SK-N-SH (cell line): ENCODE results near the gene SPOCK1. TPM values are rescaled to one million over a fixed set of nuclear protein-coding genes. Genes with fewer than 3 reads are reported as not detected.

Experiments used
- CTCF ChIA-PET: fragments of 300-600, 350-600 bp; formaldehyde crosslinking; extraction: SDS; loops from one replicate; lab custom pipeline; 2021; lab: Yijun Ruan, JAX
- POLR2A ChIA-PET: fragments of 350-600 bp; sonication (Branson Sonifier 250); formaldehyde crosslinking; extraction: SDS; loops from one replicate; lab custom pipeline; 2020; ENCODE audit warnings: antibody characterized with exemption, inconsistent platforms; lab: Yijun Ruan, JAX
- DNase-seq: peaks from one replicate; pipeline ENCODE4 v3.0.0; 2012
- H2AFZ ChIP-seq: fragments of 200-600 bp; sonication (generic); 2 replicates; pipeline ENCODE4 v1.8.1; 2016; ENCODE audit warnings: antibody characterized with exemption, mild to moderate bottlenecking, low read depth
- H3F3A ChIP-seq: fragments of 200-600 bp; sonication (generic); replicated peaks from 2 replicates; pipeline ENCODE3; 2016; ENCODE audit warnings: antibody characterized with exemption, mild to moderate bottlenecking; ENCODE audit not compliant: insufficient read depth
- H3K27ac ChIP-seq, 2 experiments: fragments of 200-500 bp in 1 of 2; fragments of 200-600 bp in 1 of 2; sonication (Bioruptor generic) in 1 of 2; sonication (generic), shearing (Covaris generic) in 1 of 2; 2 replicates each; pipeline versions ENCODE4 v1.5.1 to v1.6.1; 2014 to 2016; ENCODE audit warnings: low read depth in 2 of 2, inconsistent platforms in 1 of 2, low read length in 1 of 2, mild to moderate bottlenecking in 1 of 2, mixed read lengths in 1 of 2
- H3K27me3 ChIP-seq: fragments of 200-600 bp; sonication (generic), shearing (Covaris generic); 2 replicates; pipeline ENCODE4 v1.6.1; 2016; ENCODE audit warnings: mixed run types; ENCODE audit not compliant: insufficient read depth
- H3K36me3 ChIP-seq, 2 experiments: fragments of 200-500 bp in 1 of 2; fragments of 200-600 bp in 1 of 2; sonication (Bioruptor generic) in 1 of 2; sonication (generic) in 1 of 2; replicated peaks in 1 of 2; 2 replicates each; pipeline versions ENCODE3 to v1.5.1; 2014 to 2016; ENCODE audit warnings: low read length in 1 of 2, mild to moderate bottlenecking in 1 of 2; ENCODE audit not compliant: insufficient read depth in 2 of 2, control insufficient read depth in 1 of 2
- H3K4me1 ChIP-seq, 2 experiments: fragments of 200-500 bp in 1 of 2; fragments of 200-600 bp in 1 of 2; sonication (Bioruptor generic) in 1 of 2; sonication (generic), shearing (Covaris generic) in 1 of 2; 2 replicates each; pipeline versions ENCODE4 v1.5.1 to v1.6.1; 2014 to 2016; ENCODE audit warnings: low read depth in 1 of 2, low read length in 1 of 2, mixed run types in 1 of 2; ENCODE audit not compliant: insufficient read depth in 2 of 2, control insufficient read depth in 1 of 2
- H3K4me2 ChIP-seq: fragments of 200-600 bp; sonication (generic), shearing (Covaris generic); 2 replicates; pipeline ENCODE4 v1.6.1; 2017; ENCODE audit warnings: mixed run types
- H3K4me3 ChIP-seq, 2 experiments: fragments of 200-500 bp in 1 of 2; fragments of 200-600 bp in 1 of 2; sonication (Bioruptor generic) in 1 of 2; sonication (generic), shearing (Covaris generic) in 1 of 2; 2 replicates each; pipeline versions ENCODE4 v1.5.1 to v1.8.1; 2014 to 2016; ENCODE audit warnings: low read depth in 2 of 2, inconsistent platforms in 1 of 2, low read length in 1 of 2, mild to moderate bottlenecking in 1 of 2, mixed read lengths in 1 of 2, moderate library complexity in 1 of 2
- H3K79me2 ChIP-seq: fragments of 200-600 bp; sonication (generic); 2 replicates; pipeline ENCODE4 v1.8.1; 2017; ENCODE audit warnings: mild to moderate bottlenecking; ENCODE audit not compliant: insufficient read depth
- H3K9ac ChIP-seq: fragments of 200-600 bp; sonication (generic); 2 replicates; pipeline ENCODE4 v1.6.1; 2017; ENCODE audit warnings: mixed run types
- H3K9me2 ChIP-seq: fragments of 200-600 bp; sonication (generic); 2 replicates; pipeline ENCODE4 v1.6.1; 2017; ENCODE audit warnings: mixed run types
- H3K9me3 ChIP-seq: fragments of 200-600 bp; sonication (generic); 2 replicates; pipeline ENCODE4 v1.6.1; 2017; ENCODE audit warnings: mixed run types, mild to moderate bottlenecking, moderate library complexity
- H4K20me1 ChIP-seq: fragments of 200-600 bp; sonication (generic); 2 replicates; pipeline ENCODE4 v1.6.1; 2017; ENCODE audit warnings: mild to moderate bottlenecking, mixed run types; ENCODE audit not compliant: insufficient read depth
- EP300 ChIP-seq, 2 experiments: IDR thresholded peaks; 2 replicates each; pipeline versions ENCODE4 v1.4.0 to v1.6.1; 2012; ENCODE audit warnings: borderline replicate concordance in 1 of 2, low read depth in 1 of 2, low read length in 1 of 2
- EZH2phosphoT487 ChIP-seq: fragments of 200-600 bp; sonication (generic); IDR thresholded peaks from 2 replicates; pipeline ENCODE4 v1.6.1; 2017; ENCODE audit warnings: low read depth, mixed run types, mild to moderate bottlenecking, antibody characterized with exemption, moderate library complexity, borderline replicate concordance
- FOSL2 ChIP-seq: IDR thresholded peaks from 2 replicates; pipeline ENCODE4 v1.4.0; 2012; ENCODE audit warnings: low read depth, mild to moderate bottlenecking, moderate library complexity, borderline replicate concordance
- GATA2 ChIP-seq: sonication (generic); formaldehyde crosslinking; IDR thresholded peaks from 2 replicates; pipeline ENCODE4 v1.5.0; 2020; ENCODE audit warnings: mild to moderate bottlenecking, missing genetic modification reagents
- JUND ChIP-seq: IDR thresholded peaks from 2 replicates; pipeline ENCODE4 v1.4.0; 2012
- MAX ChIP-seq: IDR thresholded peaks from 2 replicates; pipeline ENCODE4 v1.4.0; 2012; ENCODE audit warnings: low read depth
- NFIC ChIP-seq: IDR thresholded peaks from 2 replicates; pipeline ENCODE4 v1.4.0; 2012; ENCODE audit warnings: borderline replicate concordance
- NRF1 ChIP-seq: IDR thresholded peaks from 2 replicates; pipeline ENCODE4 v1.6.1; 2012; ENCODE audit warnings: low read depth, mild to moderate bottlenecking, low read length
- POLR2AphosphoS5 ChIP-seq: IDR thresholded peaks from 2 replicates; pipeline ENCODE4 v1.6.1; 2012; ENCODE audit warnings: low read depth, low read length
- SIN3A ChIP-seq: IDR thresholded peaks from 2 replicates; pipeline ENCODE4 v1.6.1; 2012; ENCODE audit warnings: low read depth, mild to moderate bottlenecking, low read length, moderate library complexity, borderline replicate concordance
- TAF1 ChIP-seq: IDR thresholded peaks from 2 replicates; pipeline ENCODE4 v1.6.1; 2012; ENCODE audit warnings: low read depth, mild to moderate bottlenecking, low read length, moderate library complexity, borderline replicate concordance
- USF1 ChIP-seq: IDR thresholded peaks from 2 replicates; pipeline ENCODE4 v1.4.0; 2012; ENCODE audit warnings: low read depth, borderline replicate concordance
- YY1 ChIP-seq: IDR thresholded peaks from 2 replicates; pipeline ENCODE4 v1.4.0; 2012; ENCODE audit warnings: low read depth, mild to moderate bottlenecking
- WGBS: methylation state at CpG from one replicate; pipeline ENCODE4 v1.1.6; 2017; ENCODE audit warnings: low lambda C conversion rate; 5-methylcytosine and 5-hydroxymethylcytosine counted together
- polyA plus RNA-seq, 3 experiments: library from polyadenylated mRNA; depleted of rRNA; stranded (reverse); fragments of >200 nt; gene quantifications; 2 replicates each; pipeline ENCODE4 v1.2.3, GENCODE V29; 2012

SPOCK1 gene
- polyA plus RNA-seq, 1 of the 3 experiments (the other 2 are of a cell fraction) = 11.3 TPM

GRCh38 chr5:137141779-137142178 lies 357.3 kb downstream of the SPOCK1 start:
- Histone ChIP-seq H3K27me3 (no peaks in the 10 kb centered on the region), H3K4me1 (peaks cover 20 to 38% of the 10 kb centered on the region in 2 experiments; a peak in 3 of 4 replicates), H3K9me3 (no peaks in the 10 kb centered on the region), H3K9ac (no peak overlapping the region), H3K27ac (peak overlapping the region in 1 of 2 experiments; percentile 83; a peak in 2 of 4 replicates), H3K4me2 (peak overlapping the region; percentile 66), H3K9me2 (no peaks in the 10 kb centered on the region), H3F3A (peaks cover 12% of the 10 kb centered on the region), H2AFZ (no peak overlapping the region)
- POLR2A ChIA-PET = no interaction called here
- no peak for TF ChIP-seq FOSL2
- TF ChIP-seq TAF1 = no peak
- no peak for TF ChIP-seq NFIC
- TF ChIP-seq MAX = no peak
- no peak for TF ChIP-seq SIN3A
- TF ChIP-seq USF1 = no peak
- no peak for TF ChIP-seq NRF1
- TF ChIP-seq POLR2AphosphoS5 = no peak
- TF ChIP-seq EZH2phosphoT487 = no peak
- no peak for TF ChIP-seq JUND
- TF ChIP-seq YY1 = no peak
- TF ChIP-seq, all 33 proteins: peak for 0
- Histone ChIP-seq H4K20me1 (no peaks in the 10 kb centered on the region), H3K79me2 (peaks cover 9% of the 10 kb centered on the region; the same call in 1 of the 2 replicates), H3K4me3 (no peak overlapping the region), H3K36me3 (no peaks in the 10 kb centered on the region)
- CTCF ChIA-PET = interaction anchor here (0.8 to 1.9 kb wide), 3 partner anchors 10 to 1098 kb away, joined by 3 to 5 read pairs (median 4); no protein-coding TSS in a partner anchor
- WGBS = 59% methylated on average over 3 of the region's 3 CpGs
- DNase-seq = no peak

GRCh38 chr5:137136991-137137632 lies 362.0 kb downstream of the SPOCK1 start:
- TF ChIP-seq EP300 (IDR thresholded peaks at IDR 0.05; ENCODE audit: borderline replicate concordance in 1 of 2, low read depth in 1 of 2, low read length in 1 of 2) (peak in 1 of 2 experiments; percentile 21; a peak in 1 of 4 replicates), GATA2 (CRISPR knock-in tag) (0 out of 2 replicates have a peak, but pooled peaks have one; percentile 14), YY1 (no peak)

More at GRCh38 chr5:137136991-137137632, 362.0 kb downstream of the SPOCK1 start:
- WGBS = 34% methylated on average over 3 of the region's 3 CpGs
- Histone ChIP-seq H3F3A (peaks cover 3% of the 10 kb centered on the region), H3K4me2 (no peak overlapping the region), H3K79me2 (peaks cover 5% of the 10 kb centered on the region; the same call in 1 of the 2 replicates), H3K4me1 (peaks cover 12 to 19% of the 10 kb centered on the region in 2 experiments; a peak in 3 of 4 replicates), H2AFZ (no peak overlapping the region), H3K27me3 (no peaks in the 10 kb centered on the region), H3K9ac (no peak overlapping the region), H3K9me3 (no peaks in the 10 kb centered on the region), H3K36me3 (no peaks in the 10 kb centered on the region), H3K4me3 (no peak overlapping the region), H3K9me2 (no peaks in the 10 kb centered on the region), H4K20me1 (no peaks in the 10 kb centered on the region), H3K27ac (peak overlapping the region in 1 of 2 experiments; percentile 63; a peak in 2 of 4 replicates)
- DNase-seq = peak; percentile 37
- CTCF ChIA-PET = interaction anchor here (1.0 to 1.2 kb wide), 2 partner anchors 44 to 62 kb away, joined by 3 read pairs; no protein-coding TSS in a partner anchor
- POLR2A ChIA-PET = no interaction called here
